ENCODE measurements around the gene IFNA14.
"Not testable (repeated sequence)": the region's sequence is repeated elsewhere in the genome, so short reads cannot be mapped to it uniquely, and the experiment has no call there.

GRCh38 chr9:21194867-21195776 lies 44.7 kb downstream of the IFNA14 start:
- TF ChIP-seq, protein P1, sequence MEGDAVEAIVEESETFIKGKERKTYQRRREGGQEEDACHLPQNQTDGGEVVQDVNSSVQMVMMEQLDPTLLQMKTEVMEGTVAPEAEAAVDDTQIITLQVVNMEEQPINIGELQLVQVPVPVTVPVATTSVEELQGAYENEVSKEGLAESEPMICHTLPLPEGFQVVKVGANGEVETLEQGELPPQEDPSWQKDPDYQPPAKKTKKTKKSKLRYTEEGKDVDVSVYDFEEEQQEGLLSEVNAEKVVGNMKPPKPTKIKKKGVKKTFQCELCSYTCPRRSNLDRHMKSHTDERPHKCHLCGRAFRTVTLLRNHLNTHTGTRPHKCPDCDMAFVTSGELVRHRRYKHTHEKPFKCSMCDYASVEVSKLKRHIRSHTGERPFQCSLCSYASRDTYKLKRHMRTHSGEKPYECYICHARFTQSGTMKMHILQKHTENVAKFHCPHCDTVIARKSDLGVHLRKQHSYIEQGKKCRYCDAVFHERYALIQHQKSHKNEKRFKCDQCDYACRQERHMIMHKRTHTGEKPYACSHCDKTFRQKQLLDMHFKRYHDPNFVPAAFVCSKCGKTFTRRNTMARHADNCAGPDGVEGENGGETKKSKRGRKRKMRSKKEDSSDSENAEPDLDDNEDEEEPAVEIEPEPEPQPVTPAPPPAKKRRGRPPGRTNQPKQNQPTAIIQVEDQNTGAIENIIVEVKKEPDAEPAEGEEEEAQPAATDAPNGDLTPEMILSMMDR (IDR thresholded peaks at IDR 0.05; ENCODE audit: poor library complexity) = peak; percentile 73
- not testable (repeated sequence) for TF ChIP-seq EZH2 (IDR thresholded peaks at IDR 0.05; ENCODE audit: borderline replicate concordance)

Data from hepatocyte (in vitro differentiated cells).